HG03139 (cell line): ENCODE data around the gene RBMS2.

Experiments
- ATAC-seq: cut with Tn5 transposase; IDR thresholded peaks from one replicate; pipeline ENCODE4 v1.9.1; 2021; ENCODE audit not compliant: unreplicated experiment

The RBMS2 gene

GRCh38 chr12:56629459-56630179, 108.0 kb downstream of the RBMS2 start:
- no peak for ATAC-seq

GRCh38 chr12:56630180-56630632, 108.6 kb downstream of the RBMS2 start, which contains the start of gene BAZ2A:
Gene BAZ2A, minus strand, starts transcription at chr12:56630326. Its CDS starts 12,796 bp downstream, at chr12:56617530.
- peak; percentile 48 for ATAC-seq

- no peak for ATAC-seq
These were observed 110.4 kb downstream of the RBMS2 start for GRCh38 chr12:56631790-56632700.

- no peak for ATAC-seq
These were observed 111.3 kb downstream of the RBMS2 start for GRCh38 chr12:56632701-56633467.

GRCh38 chr12:56633468-56634241, 112.0 kb downstream of the RBMS2 start:
- no peak for ATAC-seq

GRCh38 chr12:56634242-56634836, 112.7 kb downstream of the RBMS2 start:
- ATAC-seq, result no peak

GRCh38 chr12:56634837-56635791, 113.5 kb downstream of the RBMS2 start:
- no peak for ATAC-seq

- peak; percentile 41 for ATAC-seq
These were observed 114.4 kb downstream of the RBMS2 start for GRCh38 chr12:56635806-56636674.

GRCh38 chr12:56636675-56637540, 115.3 kb downstream of the RBMS2 start:
- peak; percentile 37 for ATAC-seq

- ATAC-seq, result no peak
These were observed 116.0 kb downstream of the RBMS2 start for GRCh38 chr12:56637621-56638020.

- no peak for ATAC-seq
These were observed 119.6 kb downstream of the RBMS2 start for GRCh38 chr12:56641219-56641618.

GRCh38 chr12:56644654-56645053, 123.0 kb downstream of the RBMS2 start:
- ATAC-seq, result no peak

GRCh38 chr12:56645201-56645716, 123.6 kb downstream of the RBMS2 start:
- no peak for ATAC-seq
